Fibroblast of lung (primary cell): Measurements from ENCODE around the gene ZNF516. TPM values are rescaled to one million over a fixed set of nuclear protein-coding genes. Genes with fewer than 3 reads are reported as not detected.

ENCODE experiments used
- DNase-seq, 2 donors: peaks; one replicate each; pipeline versions ENCODE4 v3.0.0 to v3.0.0-alpha.2; 2010; ENCODE audit warnings: low read depth in 2 of 2
- H2AFZ ChIP-seq: 2 replicates; pipeline ENCODE4 v1.5.1; 2012; ENCODE audit warnings: low read length, control low read depth, inconsistent platforms
- H3K27ac ChIP-seq: 2 replicates; pipeline ENCODE4 v1.5.1; 2011; ENCODE audit warnings: low read length, control low read depth; ENCODE audit not compliant: insufficient read depth
- H3K27me3 ChIP-seq: 2 replicates; pipeline ENCODE4 v1.5.1; 2011; ENCODE audit warnings: mild to moderate bottlenecking, low read length; ENCODE audit not compliant: control insufficient read depth, insufficient read depth
- H3K36me3 ChIP-seq: 2 replicates; pipeline ENCODE4 v1.5.1; 2011; ENCODE audit warnings: low read length; ENCODE audit not compliant: control insufficient read depth, insufficient read depth
- H3K4me1 ChIP-seq: 2 replicates; pipeline ENCODE4 v1.5.1; 2011; ENCODE audit warnings: low read length; ENCODE audit not compliant: control insufficient read depth, insufficient read depth; ENCODE audit errors: extremely low read depth
- H3K4me2 ChIP-seq: 2 replicates; pipeline ENCODE4 v1.5.1; 2011; ENCODE audit warnings: low read length, control low read depth; ENCODE audit not compliant: insufficient read depth; ENCODE audit errors: extremely low read depth
- H3K4me3 ChIP-seq, 4 experiments: fragments of 200-600 bp in 1 of 4; sonication (generic) in 1 of 4; replicated peaks in 1 of 4; 2 replicates each; pipeline ENCODE4 v1.5.1; 2011 to 2016; ENCODE audit warnings: low read length in 4 of 4, low read depth in 3 of 4, mild to moderate bottlenecking in 3 of 4, control low read depth in 2 of 4, inconsistent platforms in 1 of 4, mixed read lengths in 1 of 4; ENCODE audit not compliant: insufficient read depth in 1 of 4; ENCODE audit errors: control extremely low read depth in 1 of 4
- H3K79me2 ChIP-seq: 2 replicates; pipeline ENCODE4 v1.5.1; 2012; ENCODE audit warnings: mild to moderate bottlenecking, low read length, inconsistent platforms; ENCODE audit not compliant: control insufficient read depth, insufficient read depth
- H3K9ac ChIP-seq: 2 replicates; pipeline ENCODE4 v1.5.1; 2011; ENCODE audit warnings: mild to moderate bottlenecking, low read length, control low read depth; ENCODE audit not compliant: insufficient read depth
- H3K9me3 ChIP-seq: 2 replicates; pipeline ENCODE4 v1.5.1; 2012; ENCODE audit warnings: low read depth, low read length; ENCODE audit not compliant: control insufficient read depth, insufficient read depth
- H4K20me1 ChIP-seq: 2 replicates; pipeline ENCODE4 v1.5.1; 2011; ENCODE audit warnings: low read length; ENCODE audit not compliant: control insufficient read depth, insufficient read depth; ENCODE audit errors: extremely low read depth
- EZH2 ChIP-seq: IDR thresholded peaks from 2 replicates; pipeline ENCODE4 v1.5.1; 2012; ENCODE audit warnings: low read length, control low read depth, mild to moderate bottlenecking; ENCODE audit errors: missing control alignments
- polyA plus RNA-seq, 2 donors: library from polyadenylated mRNA; depleted of rRNA in 1 of 2; stranded (reverse) in 1 of 2; unstranded in 1 of 2; fragments of >200 nt; gene quantifications; 2 replicates each; pipeline ENCODE4 v1.2.1, GENCODE V29; 2011 to 2012; ENCODE audit warnings: missing spikeins in 1 of 2
- total RNA-seq: library from RNA; depleted of rRNA; stranded (reverse); fragments of >200 nt; gene quantifications from 2 replicates; pipeline ENCODE4 v1.2.1, GENCODE V29; 2014
- TF ChIP-seq, protein P1 (sequence below), 2 donors: IDR thresholded peaks in 1 of 2; conservative IDR thresholded peaks in 1 of 2; 1 replicate in 1 of 2; 2 replicates in 1 of 2; pipeline ENCODE4 v1.5.1; 2011 to 2012; ENCODE audit warnings: low read length in 2 of 2, control low read depth in 1 of 2, inconsistent platforms in 1 of 2, low read depth in 1 of 2, mild to moderate bottlenecking in 1 of 2

The ZNF516 gene
- total and polyA plus RNA-seq, 2 donors (not counting 1 experiment from before 2014, with no cell fraction given), result 7.9 to 32.7 TPM

GRCh38 chr18:76432970-76433767, 61.9 kb downstream of the ZNF516 start:
- no peak overlapping the region for H3K4me2 ChIP-seq
- no peak for TF ChIP-seq EZH2
- TF ChIP-seq, protein P1, sequence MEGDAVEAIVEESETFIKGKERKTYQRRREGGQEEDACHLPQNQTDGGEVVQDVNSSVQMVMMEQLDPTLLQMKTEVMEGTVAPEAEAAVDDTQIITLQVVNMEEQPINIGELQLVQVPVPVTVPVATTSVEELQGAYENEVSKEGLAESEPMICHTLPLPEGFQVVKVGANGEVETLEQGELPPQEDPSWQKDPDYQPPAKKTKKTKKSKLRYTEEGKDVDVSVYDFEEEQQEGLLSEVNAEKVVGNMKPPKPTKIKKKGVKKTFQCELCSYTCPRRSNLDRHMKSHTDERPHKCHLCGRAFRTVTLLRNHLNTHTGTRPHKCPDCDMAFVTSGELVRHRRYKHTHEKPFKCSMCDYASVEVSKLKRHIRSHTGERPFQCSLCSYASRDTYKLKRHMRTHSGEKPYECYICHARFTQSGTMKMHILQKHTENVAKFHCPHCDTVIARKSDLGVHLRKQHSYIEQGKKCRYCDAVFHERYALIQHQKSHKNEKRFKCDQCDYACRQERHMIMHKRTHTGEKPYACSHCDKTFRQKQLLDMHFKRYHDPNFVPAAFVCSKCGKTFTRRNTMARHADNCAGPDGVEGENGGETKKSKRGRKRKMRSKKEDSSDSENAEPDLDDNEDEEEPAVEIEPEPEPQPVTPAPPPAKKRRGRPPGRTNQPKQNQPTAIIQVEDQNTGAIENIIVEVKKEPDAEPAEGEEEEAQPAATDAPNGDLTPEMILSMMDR (conservative IDR thresholded peaks at IDR 0.05 in 1 of 2, IDR thresholded peaks at IDR 0.05 in 1 of 2; ENCODE audit: low read depth in 1 of 2, low read length in 2 of 2), result no peak
- H3K4me3 ChIP-seq, result no peak overlapping the region
- H3K9ac ChIP-seq, result no peak overlapping the region
- no peaks in the 10 kb centered on the region for H3K4me1 ChIP-seq
- no peaks in the 10 kb centered on the region for H3K9me3 ChIP-seq
- peaks cover 10% of the 10 kb centered on the region for H3K36me3 ChIP-seq
- no peak overlapping the region for H3K27ac ChIP-seq
- no peak for DNase-seq
- H3K27me3 ChIP-seq, result no peaks in the 10 kb centered on the region
- no peaks in the 10 kb centered on the region for H4K20me1 ChIP-seq
- no peak overlapping the region for H2AFZ ChIP-seq
- peaks cover 65% of the 10 kb centered on the region for H3K79me2 ChIP-seq

DNA sequence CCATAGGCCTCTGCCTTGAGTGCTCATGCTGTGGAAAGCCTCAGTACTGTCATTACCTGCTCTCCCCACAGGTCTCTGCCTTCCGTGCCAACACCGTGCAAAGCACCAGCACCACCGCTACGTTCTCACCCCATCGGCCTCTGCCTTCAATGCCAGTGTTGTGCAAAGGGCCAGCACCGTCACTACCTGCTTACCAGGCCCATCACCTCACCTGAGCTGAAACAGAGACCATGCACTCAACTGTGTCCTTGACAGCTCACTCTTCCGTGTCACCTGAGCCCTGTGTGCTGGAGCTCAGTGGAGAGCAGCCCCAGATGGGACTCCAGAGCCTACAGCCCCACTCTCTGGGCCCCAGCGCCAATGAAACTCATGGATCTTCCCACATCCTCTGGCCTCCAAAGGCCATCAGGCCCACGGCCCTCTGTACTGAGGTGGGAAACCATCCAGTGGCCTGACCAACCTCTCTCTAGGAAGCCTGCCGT, 62.7 kb downstream of the ZNF516 start:
- TF ChIP-seq EZH2, result no peak
- H3K4me1 ChIP-seq, result no peaks in the 10 kb centered on the region
- H3K27ac ChIP-seq, result no peak overlapping the region
- no peak overlapping the region for H3K9ac ChIP-seq
- H3K36me3 ChIP-seq, result peaks cover 10% of the 10 kb centered on the region
- no peak overlapping the region for H2AFZ ChIP-seq
- no peaks in the 10 kb centered on the region for H3K27me3 ChIP-seq
- peaks cover 58% of the 10 kb centered on the region for H3K79me2 ChIP-seq
- H3K4me2 ChIP-seq, result no peak overlapping the region
- H3K9me3 ChIP-seq, result no peaks in the 10 kb centered on the region
- no peak for DNase-seq
- H4K20me1 ChIP-seq, result peaks cover under 1% of the 10 kb centered on the region
- no peak overlapping the region for H3K4me3 ChIP-seq

- Histone ChIP-seq H3K36me3 (peaks cover 7% of the 10 kb centered on the region), H3K27me3 (no peaks in the 10 kb centered on the region), H3K9me3 (no peaks in the 10 kb centered on the region), H3K4me3 (no peak overlapping the region), H3K27ac (no peak overlapping the region), H2AFZ (no peak overlapping the region), H3K4me1 (no peaks in the 10 kb centered on the region), H4K20me1 (peaks cover 2% of the 10 kb centered on the region), H3K79me2 (peaks cover 53% of the 10 kb centered on the region), H3K9ac (no peak overlapping the region), H3K4me2 (no peak overlapping the region)
- no peak for TF ChIP-seq EZH2
- TF ChIP-seq, protein P1 (conservative IDR thresholded peaks at IDR 0.05 in 1 of 2, IDR thresholded peaks at IDR 0.05 in 1 of 2; ENCODE audit: low read depth in 1 of 2, low read length in 2 of 2), result no peak
- no peak for DNase-seq
Measured at GRCh38 chr18:76431437-76432273, 63.4 kb downstream of the ZNF516 start.
